ENCODE measurements around the gene JAML.

DNA sequence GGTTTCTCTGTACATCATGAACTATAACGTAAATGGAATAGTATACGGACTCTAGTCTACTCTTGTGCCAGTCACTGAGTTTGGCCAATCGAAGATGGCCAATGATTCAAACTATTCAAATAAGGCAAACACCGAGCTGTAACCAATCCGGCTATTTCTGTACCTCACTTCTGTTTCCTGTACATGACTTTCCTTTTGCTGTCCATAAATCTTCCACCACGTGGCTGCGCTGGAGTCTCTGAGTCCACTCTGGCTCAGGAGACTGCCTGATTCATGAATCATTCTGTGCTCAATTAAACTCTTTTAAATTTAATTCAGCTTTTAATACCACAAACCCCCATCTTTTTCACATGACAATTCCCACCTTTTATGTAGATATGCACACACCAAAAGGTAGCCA is 1.5 kb upstream of the JAML start:
- no peak for TF ChIP-seq GATA3 (IDR thresholded peaks at IDR 0.05; ENCODE audit: low read depth, low read length)
- no peak for TF ChIP-seq GATA2 (IDR thresholded peaks at IDR 0.05; ENCODE audit: low read depth, low read length)

Measured in SH-SY5Y (cell line).